HL-60 (cell line): Measurements from ENCODE around the gene KIF7.

Source experiments
- DNase-seq, 2 experiments: peaks; one replicate each; pipeline ENCODE4 v3.0.0-alpha.2; 2010 to 2020; ENCODE audit warnings: low read depth in 1 of 2, low spot score in 1 of 2
- H3K27ac ChIP-seq: fragments of 250-450 bp; sonication (Bioruptor Pico); replicated peaks from 2 replicates; pipeline ENCODE4 v1.5.1; 2020; ENCODE audit warnings: mild to moderate bottlenecking, moderate library complexity
- H3K27me3 ChIP-seq: fragments of 250-450 bp; sonication (Bioruptor Pico); 2 replicates; pipeline ENCODE4 v1.5.1; 2021; ENCODE audit warnings: mild to moderate bottlenecking, moderate library complexity; ENCODE audit not compliant: insufficient read depth, poor library complexity, severe bottlenecking
- H3K4me3 ChIP-seq: replicated peaks from 2 replicates; pipeline ENCODE4 v1.5.1; 2011; ENCODE audit warnings: mild to moderate bottlenecking, control low read depth, low read length; ENCODE audit not compliant: insufficient read depth
- GABPA ChIP-seq: IDR thresholded peaks from 2 replicates; pipeline ENCODE4 v1.6.1; 2012; ENCODE audit warnings: low read depth
- POLR2AphosphoS5 ChIP-seq: IDR thresholded peaks from 2 replicates; pipeline ENCODE4 v1.6.1; 2012; ENCODE audit warnings: low read depth
- SPI1 ChIP-seq: IDR thresholded peaks from 2 replicates; pipeline ENCODE4 v1.6.1; 2012; ENCODE audit warnings: low read depth, mild to moderate bottlenecking, borderline replicate concordance
- TF ChIP-seq, protein P1 (sequence below): IDR thresholded peaks from 2 replicates; pipeline ENCODE4 v1.6.1; 2012; ENCODE audit warnings: low read depth; ENCODE audit not compliant: insufficient replicate concordance
- TF ChIP-seq, protein P2 (sequence below): IDR thresholded peaks from one replicate; pipeline ENCODE4 v1.5.1; 2011; ENCODE audit warnings: low read length, control low read depth, inconsistent platforms; ENCODE audit not compliant: insufficient read depth

The KIF7 gene

DNA sequence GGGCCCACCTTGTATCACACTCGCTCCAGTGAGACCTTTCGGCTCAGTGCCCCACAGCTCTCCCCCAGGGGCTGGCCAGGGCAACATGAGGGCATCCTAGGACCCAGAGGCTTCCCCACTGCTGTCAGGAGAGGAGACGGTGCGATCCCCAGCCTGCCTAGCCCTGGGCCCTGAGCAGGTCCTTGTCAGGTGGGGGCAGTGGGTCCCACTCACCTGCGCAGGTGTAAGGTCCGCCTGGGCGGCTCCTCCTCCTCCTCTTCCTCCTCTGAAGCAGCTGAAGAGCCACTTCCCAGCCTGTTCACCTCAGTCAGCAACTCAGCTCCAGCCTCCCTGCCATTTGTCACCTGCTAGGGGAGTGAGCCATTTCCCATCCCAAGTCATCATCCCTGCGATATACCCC lies 9.6 kb downstream of the KIF7 start:
- DNase-seq = no peak
- TF ChIP-seq GABPA (no peak), SPI1 (no peak), POLR2AphosphoS5 (no peak)
- TF ChIP-seq, protein P1, sequence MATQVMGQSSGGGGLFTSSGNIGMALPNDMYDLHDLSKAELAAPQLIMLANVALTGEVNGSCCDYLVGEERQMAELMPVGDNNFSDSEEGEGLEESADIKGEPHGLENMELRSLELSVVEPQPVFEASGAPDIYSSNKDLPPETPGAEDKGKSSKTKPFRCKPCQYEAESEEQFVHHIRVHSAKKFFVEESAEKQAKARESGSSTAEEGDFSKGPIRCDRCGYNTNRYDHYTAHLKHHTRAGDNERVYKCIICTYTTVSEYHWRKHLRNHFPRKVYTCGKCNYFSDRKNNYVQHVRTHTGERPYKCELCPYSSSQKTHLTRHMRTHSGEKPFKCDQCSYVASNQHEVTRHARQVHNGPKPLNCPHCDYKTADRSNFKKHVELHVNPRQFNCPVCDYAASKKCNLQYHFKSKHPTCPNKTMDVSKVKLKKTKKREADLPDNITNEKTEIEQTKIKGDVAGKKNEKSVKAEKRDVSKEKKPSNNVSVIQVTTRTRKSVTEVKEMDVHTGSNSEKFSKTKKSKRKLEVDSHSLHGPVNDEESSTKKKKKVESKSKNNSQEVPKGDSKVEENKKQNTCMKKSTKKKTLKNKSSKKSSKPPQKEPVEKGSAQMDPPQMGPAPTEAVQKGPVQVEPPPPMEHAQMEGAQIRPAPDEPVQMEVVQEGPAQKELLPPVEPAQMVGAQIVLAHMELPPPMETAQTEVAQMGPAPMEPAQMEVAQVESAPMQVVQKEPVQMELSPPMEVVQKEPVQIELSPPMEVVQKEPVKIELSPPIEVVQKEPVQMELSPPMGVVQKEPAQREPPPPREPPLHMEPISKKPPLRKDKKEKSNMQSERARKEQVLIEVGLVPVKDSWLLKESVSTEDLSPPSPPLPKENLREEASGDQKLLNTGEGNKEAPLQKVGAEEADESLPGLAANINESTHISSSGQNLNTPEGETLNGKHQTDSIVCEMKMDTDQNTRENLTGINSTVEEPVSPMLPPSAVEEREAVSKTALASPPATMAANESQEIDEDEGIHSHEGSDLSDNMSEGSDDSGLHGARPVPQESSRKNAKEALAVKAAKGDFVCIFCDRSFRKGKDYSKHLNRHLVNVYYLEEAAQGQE = no peak
- TF ChIP-seq, protein P2, sequence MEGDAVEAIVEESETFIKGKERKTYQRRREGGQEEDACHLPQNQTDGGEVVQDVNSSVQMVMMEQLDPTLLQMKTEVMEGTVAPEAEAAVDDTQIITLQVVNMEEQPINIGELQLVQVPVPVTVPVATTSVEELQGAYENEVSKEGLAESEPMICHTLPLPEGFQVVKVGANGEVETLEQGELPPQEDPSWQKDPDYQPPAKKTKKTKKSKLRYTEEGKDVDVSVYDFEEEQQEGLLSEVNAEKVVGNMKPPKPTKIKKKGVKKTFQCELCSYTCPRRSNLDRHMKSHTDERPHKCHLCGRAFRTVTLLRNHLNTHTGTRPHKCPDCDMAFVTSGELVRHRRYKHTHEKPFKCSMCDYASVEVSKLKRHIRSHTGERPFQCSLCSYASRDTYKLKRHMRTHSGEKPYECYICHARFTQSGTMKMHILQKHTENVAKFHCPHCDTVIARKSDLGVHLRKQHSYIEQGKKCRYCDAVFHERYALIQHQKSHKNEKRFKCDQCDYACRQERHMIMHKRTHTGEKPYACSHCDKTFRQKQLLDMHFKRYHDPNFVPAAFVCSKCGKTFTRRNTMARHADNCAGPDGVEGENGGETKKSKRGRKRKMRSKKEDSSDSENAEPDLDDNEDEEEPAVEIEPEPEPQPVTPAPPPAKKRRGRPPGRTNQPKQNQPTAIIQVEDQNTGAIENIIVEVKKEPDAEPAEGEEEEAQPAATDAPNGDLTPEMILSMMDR = no peak
- no peaks in the 10 kb centered on the region for H3K27me3 ChIP-seq
- no peak overlapping the region for H3K4me3 ChIP-seq
- no peak overlapping the region for H3K27ac ChIP-seq

DNA sequence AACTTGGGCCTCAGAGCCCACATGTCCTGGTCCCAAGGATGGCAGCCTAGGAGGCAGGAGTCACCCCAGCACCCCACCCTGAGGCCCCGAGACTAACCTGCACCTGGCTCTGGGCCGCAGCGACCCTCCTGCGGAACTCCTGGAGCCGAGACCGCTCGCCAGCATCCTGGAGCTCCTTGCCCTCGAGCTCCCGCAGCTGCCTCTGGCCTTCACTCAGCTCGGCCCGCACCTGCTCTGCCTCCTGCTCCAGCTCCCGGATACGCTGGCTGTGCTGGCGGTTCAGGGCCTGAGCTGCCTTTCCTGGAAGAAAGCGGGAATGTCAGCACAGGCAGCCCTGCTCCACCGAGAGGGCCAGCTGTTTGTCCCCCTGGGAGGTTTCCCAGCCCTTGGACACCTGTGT lies 13.2 kb downstream of the KIF7 start:
- no peak for DNase-seq
- no peak for TF ChIP-seq SPI1
- TF ChIP-seq, protein P2 = no peak

GRCh38 chr15:89641053-89641452 lies 14.2 kb downstream of the KIF7 start:
- H3K4me3 ChIP-seq = no peak overlapping the region
- TF ChIP-seq SPI1 (no peak), POLR2AphosphoS5 (no peak), GABPA (no peak)
- TF ChIP-seq, protein P2 = no peak
- TF ChIP-seq, protein P1 = no peak

More for the DNA sequence above, 13.2 kb downstream of the KIF7 start:
- H3K27ac ChIP-seq = no peak overlapping the region
- no peak overlapping the region for H3K4me3 ChIP-seq
- no peaks in the 10 kb centered on the region for H3K27me3 ChIP-seq

GRCh38 chr15:89640245-89640644 lies 15.0 kb downstream of the KIF7 start:
- Histone ChIP-seq H3K27me3 (no peaks in the 10 kb centered on the region), H3K4me3 (no peak overlapping the region), H3K27ac (no peak overlapping the region)
- TF ChIP-seq, protein P1 = no peak
- TF ChIP-seq SPI1 = no peak
- no peak for TF ChIP-seq POLR2AphosphoS5
- no peak for TF ChIP-seq GABPA
- TF ChIP-seq, protein P2 = no peak
- no peak for DNase-seq

More at GRCh38 chr15:89641053-89641452, 14.2 kb downstream of the KIF7 start:
- H3K27ac ChIP-seq = no peak overlapping the region
- no peaks in the 10 kb centered on the region for H3K27me3 ChIP-seq
- no peak for DNase-seq
